HG03520 (cell line): Measurements from ENCODE around the gene SLU7.

Source experiments
- ATAC-seq: cut with Tn5 transposase; IDR thresholded peaks from one replicate; pipeline ENCODE4 v1.9.1; 2021; ENCODE audit warnings: mild to moderate bottlenecking, moderate library complexity; ENCODE audit not compliant: unreplicated experiment

The SLU7 gene

DNA sequence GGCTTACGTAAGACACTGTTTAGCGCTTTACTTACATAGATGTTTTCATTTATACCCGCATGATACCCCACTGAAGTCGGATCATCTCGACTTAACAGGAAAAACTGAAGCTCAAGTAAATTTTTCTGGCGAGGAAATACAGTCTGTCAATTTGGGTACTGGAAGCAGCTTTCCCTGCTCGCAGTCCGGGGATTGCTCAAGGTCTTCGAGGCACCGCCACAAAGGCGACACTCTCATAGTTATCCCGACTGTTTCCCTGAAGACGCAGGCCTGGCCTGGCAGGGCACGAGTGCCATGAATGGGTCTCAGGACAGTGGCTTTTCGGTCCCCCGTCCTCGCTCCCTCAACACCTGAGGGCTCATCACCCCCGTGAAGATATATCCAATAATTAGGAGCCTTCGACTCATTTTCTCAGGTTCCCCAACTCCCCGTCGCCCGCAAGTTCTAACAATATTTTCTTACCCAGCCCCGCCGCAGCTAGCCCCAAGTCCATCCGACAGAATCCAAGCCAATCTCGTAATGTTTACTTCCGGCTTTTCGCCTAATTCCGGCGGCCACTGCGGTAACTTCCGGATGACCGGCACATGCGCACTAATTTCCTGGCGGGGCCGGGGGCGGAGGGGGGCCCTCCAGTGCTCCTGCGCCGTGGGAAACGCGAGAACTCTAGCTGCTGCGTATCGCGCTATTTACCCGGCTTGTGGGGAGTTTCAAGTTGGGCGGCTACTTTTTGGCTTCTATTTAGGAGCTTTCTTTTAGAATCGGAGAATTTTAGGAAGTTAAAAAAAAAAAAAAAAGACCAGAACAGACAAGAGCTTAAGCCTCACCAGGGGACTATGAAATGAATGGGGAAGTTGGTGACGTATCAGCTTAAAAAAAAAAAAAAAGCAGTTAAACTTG is at the start of gene SLU7:
TSS of gene SLU7 (minus strand) at position 521 of the 897 bp plus-strand sequence. CDS start 3,787 bp downstream, outside the sequence.
- peak; percentile 63 for ATAC-seq

DNA sequence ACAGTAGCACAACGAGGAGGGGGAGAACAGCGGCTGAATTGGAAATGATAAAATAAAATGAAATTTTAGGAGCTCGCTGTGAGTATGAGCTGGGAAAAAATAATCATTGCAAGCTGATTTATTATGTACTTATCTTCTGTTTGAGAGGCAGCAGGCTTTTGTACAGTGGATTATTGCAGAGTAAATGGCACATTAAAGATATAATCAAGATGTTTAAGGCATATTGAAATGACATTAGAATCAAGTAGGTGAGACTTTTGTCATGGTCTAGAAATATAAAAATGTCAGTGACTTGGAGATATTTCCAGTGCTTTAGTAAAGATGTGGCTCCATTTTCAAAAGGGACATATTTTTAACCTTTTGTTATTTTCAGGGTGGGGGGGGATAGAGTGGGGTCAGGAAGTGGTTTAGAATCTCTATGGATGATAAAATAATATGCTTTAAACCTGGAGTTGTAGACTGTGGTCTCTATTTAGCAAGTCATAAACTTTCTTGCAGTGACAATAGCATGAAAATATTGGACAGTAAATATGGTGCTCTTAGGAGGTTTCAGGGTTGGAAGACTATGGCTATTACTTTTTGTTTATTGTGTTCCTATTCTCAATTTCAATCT is 49.6 kb upstream of the SLU7 start:
- ATAC-seq: no peak

DNA sequence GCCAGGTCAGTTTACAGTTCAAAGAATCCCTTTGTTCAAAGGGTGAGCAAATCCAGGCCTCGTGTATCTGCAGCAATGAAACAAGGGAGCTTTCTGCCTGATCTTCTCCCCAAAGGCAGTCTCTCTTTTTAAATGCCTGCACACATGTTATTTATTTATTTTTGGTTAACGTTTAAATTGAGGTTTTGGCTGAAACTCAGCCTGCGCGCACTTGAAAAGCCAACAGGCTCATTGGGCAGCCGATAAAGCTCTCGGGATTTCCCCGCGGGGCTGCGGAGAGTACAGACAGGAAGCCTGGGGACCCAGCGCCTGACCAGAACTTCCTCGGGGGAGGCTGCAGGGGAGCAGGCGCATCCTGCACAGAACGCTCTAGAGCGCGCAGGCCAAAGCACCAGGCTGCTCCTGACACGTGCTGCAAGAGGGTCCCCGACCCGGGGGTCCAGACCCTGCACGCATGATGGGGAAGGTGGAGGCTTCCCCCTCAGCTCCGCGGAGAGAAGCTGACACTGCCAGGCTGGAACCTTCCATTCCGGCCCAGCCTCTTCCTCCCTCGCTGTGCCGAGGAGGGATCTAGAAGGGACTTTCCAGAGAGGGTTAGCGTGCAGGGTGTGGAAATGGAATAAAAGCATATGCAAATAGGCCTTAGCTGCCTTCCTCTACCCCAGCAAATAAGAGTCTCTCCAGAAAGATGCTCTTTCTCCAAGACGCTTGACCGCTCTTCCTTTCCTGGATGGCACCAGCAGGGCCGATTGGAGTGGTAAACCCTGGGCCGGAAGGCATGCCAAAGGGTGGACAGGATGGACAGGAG is 48.9 kb upstream of the SLU7 start:
- ATAC-seq: peak; percentile 90

DNA sequence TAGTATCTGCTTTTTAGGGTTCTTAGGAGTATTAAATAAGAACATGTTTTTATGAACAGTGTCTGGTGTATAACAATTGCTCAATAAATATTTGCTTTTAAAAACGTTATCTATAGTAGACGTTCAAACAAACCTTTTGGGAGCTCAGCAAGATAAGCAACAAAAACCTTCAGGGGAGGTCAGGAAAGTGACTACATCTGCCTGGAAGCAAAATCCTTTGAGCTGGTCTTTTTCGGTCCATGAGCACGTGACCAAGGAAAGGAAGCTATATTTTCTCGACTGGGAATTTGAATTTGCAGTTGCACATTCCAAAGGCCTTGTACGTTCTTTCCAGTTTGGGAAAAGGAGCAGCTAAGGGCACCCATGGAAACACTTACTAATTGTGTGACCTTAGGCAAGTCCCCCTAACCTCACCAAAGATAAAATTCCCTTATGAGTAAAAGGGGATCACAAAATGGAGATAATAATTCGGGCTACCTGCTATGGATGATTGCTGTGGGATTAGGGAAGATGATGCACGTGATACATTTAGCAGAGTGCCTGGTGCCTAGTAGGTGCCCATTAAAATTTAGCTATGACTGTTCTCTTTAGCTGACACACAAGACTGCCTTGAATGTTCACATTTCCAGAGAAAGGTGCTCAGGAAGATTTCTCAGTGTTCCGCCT is 48.1 kb upstream of the SLU7 start:
- no peak for ATAC-seq

DNA sequence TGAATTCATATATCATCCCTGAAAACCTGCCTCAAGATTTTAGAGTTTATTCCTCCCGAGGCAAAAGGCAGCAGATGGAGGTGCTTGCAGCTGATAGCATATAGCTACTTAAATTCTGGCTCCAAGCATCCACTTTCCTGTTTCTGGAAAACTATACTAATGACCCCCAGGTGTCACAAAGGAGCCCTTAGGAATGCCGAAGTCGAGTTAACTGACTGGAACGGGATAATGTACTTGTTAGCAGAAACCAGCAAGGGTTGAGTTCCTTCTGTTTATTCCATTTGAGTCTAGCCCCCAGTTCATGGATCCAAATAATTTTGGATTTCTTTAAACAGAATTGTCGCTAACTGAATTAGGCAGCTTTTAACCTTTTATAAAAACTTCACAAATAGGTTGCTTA is 47.2 kb upstream of the SLU7 start:
- no peak for ATAC-seq

DNA sequence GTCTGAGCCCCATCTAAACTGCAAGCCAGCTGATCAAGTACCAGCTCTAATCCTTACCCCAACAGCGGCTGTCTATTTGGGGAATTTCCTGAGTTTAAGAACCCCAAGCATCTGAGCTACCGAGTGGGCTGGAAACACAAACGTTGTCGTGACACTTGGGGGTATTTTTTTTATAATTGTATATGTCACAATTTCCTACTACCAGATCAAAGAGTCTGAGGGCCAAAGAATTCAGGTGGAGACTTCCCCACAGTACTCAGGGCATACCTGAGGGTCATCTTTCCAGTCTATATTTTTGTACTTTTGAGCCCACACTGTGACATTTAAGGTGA is 45.6 kb upstream of the SLU7 start:
- no peak for ATAC-seq

DNA sequence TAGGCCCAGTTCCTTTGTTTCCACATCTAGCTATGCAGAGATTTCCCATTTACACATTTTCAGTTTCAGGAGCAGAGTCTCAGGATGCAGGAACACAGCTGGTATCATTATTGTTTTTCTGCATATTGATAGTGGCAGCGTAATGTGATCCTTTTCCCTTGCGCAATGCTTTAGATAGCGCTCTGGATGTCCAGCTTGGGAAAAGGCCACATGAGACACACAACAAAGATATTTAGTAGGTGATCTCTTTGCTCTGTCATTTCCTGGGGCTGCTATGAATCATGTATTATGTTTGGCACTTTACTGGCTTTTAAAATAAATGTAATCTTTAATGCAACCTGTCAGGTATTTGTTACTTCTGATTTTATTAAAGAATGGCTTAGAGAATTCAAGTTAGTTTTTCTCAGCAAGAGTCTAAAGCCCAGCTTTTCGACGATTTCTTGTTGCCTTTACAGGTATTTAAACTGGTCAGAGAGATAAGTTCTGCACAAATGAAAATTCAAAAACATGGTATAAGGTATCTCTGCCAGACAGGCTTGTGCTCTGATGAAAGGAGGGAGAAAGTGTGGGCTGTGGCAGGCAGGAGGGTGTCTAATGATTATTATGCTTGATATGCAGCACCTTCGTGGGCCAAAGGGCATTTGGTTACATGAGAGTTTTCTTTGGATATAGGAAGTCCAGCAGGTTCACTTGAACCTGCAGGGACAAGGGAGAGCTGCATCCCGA is 45.0 kb upstream of the SLU7 start:
- no peak for ATAC-seq

DNA sequence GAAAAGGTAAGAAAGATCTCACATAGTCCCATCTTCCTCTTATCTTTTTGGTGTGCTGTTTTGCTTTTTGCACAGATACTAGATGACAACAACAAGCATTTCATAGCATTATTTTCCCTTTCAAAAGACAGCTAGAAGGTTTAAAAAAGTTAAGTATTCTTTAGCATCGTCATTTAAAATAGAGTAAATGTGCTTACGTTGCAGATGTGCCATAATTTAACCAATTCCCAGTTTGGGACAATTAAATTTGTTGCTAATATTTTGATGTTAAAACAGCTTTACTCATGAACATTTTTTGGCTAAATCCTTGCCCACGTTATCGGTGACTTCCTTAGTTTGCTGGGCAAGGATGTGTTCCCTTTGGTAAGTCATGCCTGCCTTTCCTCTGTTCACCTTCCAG is 44.3 kb upstream of the SLU7 start:
- no peak for ATAC-seq

DNA sequence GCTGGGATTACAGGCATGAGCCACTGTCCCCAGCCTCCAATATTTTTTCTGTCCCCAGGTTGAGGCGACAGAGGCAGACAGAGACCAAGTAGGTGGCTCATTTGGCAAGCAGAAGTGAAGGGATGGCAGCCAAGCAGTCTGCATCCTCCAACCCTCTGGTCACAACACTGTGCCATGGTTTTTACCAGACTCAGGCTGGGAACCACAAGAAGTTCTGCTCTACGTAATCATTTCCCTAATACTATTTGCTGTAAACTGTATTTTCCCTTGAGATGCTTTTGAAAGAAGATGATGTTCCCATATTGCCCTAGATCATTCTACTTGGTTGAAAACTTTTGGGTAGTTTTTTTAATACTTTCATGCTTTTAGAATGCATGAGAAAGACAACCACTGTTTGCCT is 43.3 kb upstream of the SLU7 start:
- ATAC-seq: no peak

DNA sequence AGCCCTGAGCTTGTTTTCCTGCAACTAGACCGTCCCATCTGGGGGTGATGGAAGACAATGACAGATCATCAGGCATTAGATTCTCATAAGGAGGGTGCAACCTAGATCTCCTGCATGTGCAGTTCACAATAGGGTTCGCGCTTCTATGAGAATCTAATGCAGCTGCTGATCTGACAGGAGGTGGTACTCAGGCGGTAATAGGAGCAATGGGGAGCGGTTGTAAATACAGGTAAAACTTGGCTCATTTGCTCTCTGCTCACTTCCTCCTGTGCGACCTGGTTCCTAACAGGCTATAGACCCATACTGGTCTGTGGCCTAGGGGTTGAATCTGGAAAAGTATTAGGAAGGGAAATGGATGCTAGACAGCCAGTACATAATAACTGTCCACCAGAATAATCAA is 42.5 kb upstream of the SLU7 start:
- no peak for ATAC-seq

DNA sequence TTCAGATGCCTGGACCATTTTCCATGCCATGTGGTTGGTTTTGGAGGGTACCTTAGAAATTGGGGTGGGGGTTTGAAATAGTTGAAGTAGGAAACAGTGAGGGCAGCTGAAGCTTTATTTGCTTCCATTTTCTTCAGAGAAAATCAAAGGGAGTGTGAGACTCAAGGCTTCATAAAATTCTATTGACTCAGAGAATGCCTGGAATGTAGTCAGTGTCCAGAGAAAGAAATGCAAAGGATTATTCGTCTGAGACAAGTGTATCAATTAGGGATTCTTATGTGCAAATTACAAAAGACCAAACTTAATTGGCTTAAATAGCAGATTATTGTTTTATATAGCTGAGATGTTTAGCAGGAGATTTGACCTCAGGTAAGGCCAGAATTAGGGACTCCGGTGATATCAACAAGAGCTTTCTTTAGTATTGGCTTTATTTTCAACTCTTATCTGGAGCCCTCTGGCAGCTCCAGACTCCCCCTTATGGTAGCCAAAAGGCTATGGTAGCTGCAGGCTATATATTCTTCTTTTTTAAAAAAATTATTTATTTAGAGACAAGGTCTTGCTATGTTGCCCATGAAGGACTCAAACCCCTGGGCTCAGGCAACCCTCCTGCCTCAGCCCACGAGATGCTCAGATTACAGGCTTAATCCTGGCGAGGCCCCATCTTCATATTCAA is 41.6 kb upstream of the SLU7 start:
- no peak for ATAC-seq

DNA sequence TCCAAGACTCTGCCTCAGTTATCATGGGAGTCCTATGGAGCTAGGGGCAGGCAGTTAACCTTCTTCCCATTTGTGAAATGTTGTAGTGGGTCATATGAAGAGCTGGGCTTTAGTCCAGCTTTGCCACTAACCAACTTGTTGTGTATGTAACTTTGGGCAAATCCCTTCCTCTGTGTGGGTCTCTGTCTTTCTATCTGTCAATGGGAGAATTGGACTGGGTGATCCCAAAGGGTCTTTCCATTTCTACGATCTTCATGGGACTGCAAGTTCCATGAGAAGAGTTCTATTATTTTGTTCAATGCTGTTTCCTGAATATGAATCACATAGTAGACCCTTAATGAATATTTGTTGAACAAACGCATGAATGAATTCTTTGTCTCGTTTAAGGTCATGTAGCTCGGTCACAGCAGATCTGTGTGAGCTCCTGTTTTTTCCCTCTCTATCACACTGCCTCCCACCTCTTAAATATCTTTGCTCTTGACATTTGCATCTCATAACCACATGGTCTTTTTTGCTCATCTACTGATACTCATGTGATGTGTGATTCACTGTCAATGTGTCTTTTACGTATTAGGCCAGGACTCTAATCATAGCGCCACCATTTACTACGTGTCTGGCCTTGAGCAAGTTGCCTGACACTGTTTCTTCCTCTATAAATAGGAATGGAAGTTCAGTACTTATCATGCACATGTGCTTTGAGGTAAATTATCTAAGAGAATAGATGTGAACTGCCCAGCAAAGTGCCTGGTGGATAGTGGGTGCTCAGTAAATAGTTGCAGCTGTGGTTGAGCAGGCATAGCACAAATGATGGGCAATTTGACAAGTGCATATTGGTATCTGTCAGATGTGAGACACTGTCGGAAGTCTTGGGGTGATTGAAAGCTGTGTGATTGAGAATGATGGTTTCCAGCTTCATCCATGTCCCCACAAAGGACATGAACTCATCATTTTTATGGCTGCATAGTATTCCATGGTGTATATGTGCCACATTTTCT is 40.2 kb upstream of the SLU7 start:
- peak; percentile 79 for ATAC-seq

DNA sequence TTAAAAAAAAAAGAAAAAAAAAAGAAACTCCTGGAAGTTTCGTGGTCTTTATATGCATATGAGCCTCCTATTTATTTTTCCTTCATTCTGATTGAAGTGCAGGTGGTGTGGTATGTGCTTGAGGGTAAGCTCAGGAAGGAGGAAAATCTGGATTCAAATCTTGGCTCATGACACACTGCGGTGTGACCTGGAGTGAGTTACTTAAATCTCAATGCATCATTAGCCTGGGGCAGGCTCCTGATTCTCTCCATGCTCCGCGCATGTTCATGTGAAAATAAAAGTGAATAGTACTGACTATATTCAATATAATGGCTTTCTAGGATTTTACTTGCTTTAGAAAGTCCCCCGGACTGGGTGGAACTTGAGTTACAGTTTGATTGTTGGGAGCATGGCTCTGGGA is 38.4 kb upstream of the SLU7 start:
- no peak for ATAC-seq

DNA sequence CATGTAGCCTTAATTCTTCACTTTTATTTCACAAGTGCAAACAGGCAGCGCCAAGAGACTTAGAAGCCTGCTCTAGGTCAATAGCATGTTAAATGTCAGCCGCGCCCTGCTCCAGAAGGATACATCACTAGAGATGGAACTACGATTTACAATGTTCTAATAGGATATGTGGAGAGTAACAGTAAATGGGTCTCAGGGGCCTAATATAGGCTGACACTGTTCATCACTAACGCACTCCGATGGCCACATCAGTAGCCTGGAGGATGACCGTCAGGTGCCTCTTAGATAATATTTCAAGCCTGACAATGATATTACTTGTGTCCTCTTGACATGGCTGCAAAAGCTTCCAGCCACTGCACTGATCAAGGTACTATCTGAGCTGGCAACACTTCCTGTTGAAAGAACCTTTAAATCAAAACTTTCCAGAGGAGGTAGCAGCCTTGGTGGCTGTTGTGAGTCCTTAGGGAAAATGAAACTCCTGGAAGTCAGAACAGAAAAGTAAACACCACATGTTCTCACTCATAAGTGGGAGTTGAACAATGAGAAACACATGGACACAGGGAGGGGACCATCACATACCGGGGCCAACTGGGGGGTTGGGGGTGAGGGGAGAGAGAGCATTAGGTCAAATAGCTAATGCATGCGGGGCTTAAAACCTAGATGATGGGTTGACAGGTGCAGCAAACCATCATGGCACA is 37.7 kb upstream of the SLU7 start:
- ATAC-seq: no peak

DNA sequence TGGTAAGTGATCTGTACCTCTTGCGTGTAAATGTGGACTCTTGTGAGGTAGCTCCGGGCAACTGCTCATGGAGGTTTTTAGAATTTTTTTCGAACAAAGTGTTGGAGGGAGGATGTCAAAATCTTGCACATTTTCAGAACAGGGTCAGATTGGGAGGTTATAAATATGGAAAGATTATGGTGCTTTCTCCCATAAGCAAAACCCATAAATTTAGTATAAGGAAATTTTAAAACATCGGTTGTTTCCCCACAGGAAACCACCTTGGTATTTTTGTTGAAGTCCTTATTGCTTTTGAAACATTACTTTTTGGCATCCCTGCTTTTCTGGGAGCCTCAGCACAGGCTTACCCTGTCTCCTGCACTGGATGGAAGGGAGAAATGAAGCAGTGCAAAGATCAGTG is 36.7 kb upstream of the SLU7 start:
- no peak for ATAC-seq

DNA sequence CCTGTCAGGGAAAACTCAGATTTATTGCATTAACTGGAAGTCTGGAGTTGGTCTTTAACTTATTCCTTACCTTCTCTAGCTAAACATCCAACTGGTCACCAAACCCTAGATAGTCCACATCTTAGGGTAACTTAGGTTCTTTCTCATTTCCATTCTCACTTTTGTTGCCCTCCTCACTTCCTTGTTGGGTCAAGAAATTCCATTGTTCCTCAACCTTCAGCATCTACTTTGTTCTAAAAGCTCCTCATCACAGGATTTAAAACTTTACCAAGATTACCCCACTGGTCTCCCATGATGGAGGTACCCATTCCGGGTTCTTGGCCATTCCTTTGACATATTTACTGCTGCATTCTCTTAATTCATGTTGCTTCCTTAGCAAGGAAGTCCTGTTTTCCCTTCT is 34.9 kb upstream of the SLU7 start:
- ATAC-seq: no peak

DNA sequence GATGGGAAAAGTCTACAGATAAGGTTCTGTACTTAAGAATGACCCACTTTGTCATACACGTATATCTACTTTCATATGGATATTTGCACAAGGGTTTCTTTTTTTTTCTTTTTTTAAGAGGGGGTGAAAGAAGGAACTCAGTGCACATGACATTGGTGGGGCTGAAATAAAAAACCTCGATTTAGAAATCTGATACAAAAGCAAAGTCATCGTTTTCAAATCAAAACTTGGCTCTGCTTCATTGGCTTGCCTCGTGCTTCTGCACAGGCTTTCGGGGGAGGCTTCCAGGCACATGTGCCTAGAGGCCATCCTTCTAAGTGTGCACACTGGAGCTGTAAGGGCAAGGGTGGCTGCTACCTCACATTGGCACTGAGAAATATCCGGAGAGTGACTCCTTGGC is 33.9 kb upstream of the SLU7 start:
- ATAC-seq: no peak

DNA sequence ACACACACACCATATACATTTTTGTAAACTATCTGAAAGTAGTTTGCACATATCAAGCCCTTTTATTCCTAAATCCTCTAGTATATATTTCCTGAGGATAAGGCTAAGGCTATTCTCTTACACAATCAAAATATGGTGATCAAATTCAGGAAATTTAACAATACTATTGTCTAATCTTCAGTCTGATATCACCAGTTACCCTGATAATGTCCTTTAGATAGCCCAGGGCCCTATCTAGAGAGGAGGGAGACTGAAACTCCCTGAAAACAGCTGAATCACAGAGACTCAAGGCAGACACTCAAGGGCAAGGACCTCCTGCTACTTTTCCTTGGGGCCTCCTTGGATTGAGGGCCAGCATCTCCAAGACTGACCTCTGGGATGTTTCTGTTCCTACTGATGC is 33.2 kb upstream of the SLU7 start:
- no peak for ATAC-seq
